ENCODE data around the gene MFAP3L. TPM values are rescaled to one million over a fixed set of nuclear protein-coding genes. Genes with fewer than 3 reads are reported as not detected.

Gene MFAP3L
- polyA plus RNA-seq, 1 experiment: 9.4 TPM

DNA sequence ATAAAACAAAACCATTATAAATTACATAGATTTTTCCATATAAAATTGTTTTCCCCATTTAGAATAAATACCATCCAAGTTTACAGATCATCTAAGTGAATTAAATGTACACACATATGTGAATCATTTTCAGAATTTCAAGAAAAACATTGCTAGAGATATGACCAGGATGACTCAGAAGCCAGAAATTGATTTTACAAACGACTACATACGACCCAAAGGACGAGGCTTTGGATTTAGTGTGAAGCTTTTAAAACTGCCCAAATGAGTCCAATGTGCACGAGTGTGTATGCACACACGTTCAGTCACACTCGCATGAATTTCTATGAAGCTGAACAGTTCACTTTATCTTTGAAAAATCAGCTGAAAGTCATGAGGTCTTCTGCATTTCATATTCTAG lies 37.9 kb downstream of the MFAP3L start:
- no peak for DNase-seq (ENCODE audit: low read depth)
- Histone ChIP-seq H3K27me3 (ENCODE audit: control insufficient read depth, insufficient read depth, low read length) (no peaks in the 10 kb centered on the region), H3K36me3 (ENCODE audit: control insufficient read depth, insufficient read depth, low read length) (no peaks in the 10 kb centered on the region), H3K4me3 (ENCODE audit: low read depth, low read length) (no peak overlapping the region)
- ChIA-PET POLR2A (no interaction called here), CTCF (interaction anchor here (0.7 to 1.1 kb wide), 2 partner anchors 19 to 197 kb away, joined by 3 read pairs; no protein-coding TSS in a partner anchor)
- TF ChIP-seq, protein P1, sequence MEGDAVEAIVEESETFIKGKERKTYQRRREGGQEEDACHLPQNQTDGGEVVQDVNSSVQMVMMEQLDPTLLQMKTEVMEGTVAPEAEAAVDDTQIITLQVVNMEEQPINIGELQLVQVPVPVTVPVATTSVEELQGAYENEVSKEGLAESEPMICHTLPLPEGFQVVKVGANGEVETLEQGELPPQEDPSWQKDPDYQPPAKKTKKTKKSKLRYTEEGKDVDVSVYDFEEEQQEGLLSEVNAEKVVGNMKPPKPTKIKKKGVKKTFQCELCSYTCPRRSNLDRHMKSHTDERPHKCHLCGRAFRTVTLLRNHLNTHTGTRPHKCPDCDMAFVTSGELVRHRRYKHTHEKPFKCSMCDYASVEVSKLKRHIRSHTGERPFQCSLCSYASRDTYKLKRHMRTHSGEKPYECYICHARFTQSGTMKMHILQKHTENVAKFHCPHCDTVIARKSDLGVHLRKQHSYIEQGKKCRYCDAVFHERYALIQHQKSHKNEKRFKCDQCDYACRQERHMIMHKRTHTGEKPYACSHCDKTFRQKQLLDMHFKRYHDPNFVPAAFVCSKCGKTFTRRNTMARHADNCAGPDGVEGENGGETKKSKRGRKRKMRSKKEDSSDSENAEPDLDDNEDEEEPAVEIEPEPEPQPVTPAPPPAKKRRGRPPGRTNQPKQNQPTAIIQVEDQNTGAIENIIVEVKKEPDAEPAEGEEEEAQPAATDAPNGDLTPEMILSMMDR (IDR thresholded peaks at IDR 0.05; ENCODE audit: insufficient read depth, low read depth, low read length): no peak

DNA sequence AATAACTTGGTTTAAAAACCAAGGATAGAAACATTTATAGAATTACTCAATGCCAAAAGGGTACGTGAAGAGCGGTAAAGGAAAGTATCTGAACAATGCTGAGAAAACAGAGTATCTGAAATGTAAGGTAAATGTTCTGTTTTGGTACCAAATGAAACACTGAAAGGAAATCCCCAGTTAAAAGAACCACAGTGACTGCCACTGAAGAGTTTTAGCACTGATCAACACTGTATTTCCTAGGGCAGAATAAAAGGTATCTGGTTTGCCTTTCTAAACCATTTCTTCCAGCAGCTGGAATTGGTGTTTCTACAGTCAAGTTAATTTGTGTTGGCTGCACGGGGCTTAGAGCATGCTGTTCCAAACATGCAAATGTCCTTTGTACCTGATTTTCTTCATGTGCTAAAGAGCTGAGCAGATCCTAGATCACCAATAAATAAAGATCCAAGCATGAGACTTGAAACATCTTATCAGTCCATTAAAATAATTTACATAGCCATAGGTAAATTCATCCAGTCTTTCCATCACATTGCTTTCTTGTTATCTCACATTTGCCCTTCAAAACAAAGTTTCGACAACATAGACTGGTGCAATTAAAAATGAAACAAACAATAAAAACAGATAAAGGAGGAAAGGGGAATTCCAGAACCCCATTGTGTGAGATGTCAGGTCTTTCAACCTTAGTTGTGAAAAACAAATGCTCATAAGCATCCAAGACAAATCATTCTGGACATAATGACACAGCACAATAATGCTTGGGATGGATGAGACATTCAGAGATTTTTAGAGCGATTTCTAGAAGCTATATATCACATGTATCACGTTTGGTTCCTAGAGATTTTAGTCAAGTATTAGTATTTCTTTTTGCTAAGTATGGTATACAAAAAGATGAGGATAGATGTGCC lies 38.6 kb downstream of the MFAP3L start:
- Histone ChIP-seq H3K4me3 (ENCODE audit: low read depth, low read length) (no peak overlapping the region), H3K27me3 (ENCODE audit: control insufficient read depth, insufficient read depth, low read length) (no peaks in the 10 kb centered on the region), H3K36me3 (ENCODE audit: control insufficient read depth, insufficient read depth, low read length) (no peaks in the 10 kb centered on the region)
- TF ChIP-seq, protein P1 (IDR thresholded peaks at IDR 0.05; ENCODE audit: insufficient read depth, low read depth, low read length): no peak
- POLR2A ChIA-PET: no interaction called here
- no peak for DNase-seq (ENCODE audit: low read depth)
- CTCF ChIA-PET: interaction anchor here (1.1 kb wide), 1 partner anchor 196 kb away, joined by 3 read pairs; no protein-coding TSS in a partner anchor

- no peak overlapping the region for H3K4me3 ChIP-seq (ENCODE audit: low read depth, low read length)
- no peaks in the 10 kb centered on the region for H3K27me3 ChIP-seq (ENCODE audit: control insufficient read depth, insufficient read depth, low read length)
- no peaks in the 10 kb centered on the region for H3K36me3 ChIP-seq (ENCODE audit: control insufficient read depth, insufficient read depth, low read length)
- CTCF ChIA-PET: interaction anchor here (0.9 to 1.2 kb wide), 2 partner anchors 18 to 33 kb away, joined by 3 read pairs; no protein-coding TSS in a partner anchor
- no peak for DNase-seq (ENCODE audit: low read depth)
- POLR2A ChIA-PET: no interaction called here
- TF ChIP-seq, protein P1 (IDR thresholded peaks at IDR 0.05; ENCODE audit: insufficient read depth, low read depth, low read length): no peak
Observed at GRCh38 chr4:169986369-169986768, 39.8 kb downstream of the MFAP3L start.

DNA sequence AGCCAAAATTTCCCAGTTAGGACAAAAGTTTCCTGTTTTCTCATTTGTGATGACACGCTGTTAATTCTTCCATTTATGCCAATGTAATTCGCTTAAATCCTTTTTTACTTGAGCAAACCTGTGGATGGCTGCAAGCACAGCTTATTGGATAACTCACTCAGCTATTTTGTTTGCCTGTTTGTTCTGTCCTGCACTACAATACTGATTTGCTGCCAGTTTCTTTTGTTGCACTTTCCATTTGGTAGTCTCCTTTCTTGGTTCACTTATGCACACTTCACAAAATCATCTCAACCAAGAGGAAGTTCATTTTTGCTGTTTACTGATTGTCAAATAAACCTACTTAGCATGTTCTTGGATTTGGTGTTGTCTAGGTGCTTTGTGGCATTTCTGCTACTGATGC lies 40.3 kb downstream of the MFAP3L start:
- TF ChIP-seq, protein P1 (IDR thresholded peaks at IDR 0.05; ENCODE audit: insufficient read depth, low read depth, low read length): no peak
- Histone ChIP-seq H3K36me3 (ENCODE audit: control insufficient read depth, insufficient read depth, low read length) (no peaks in the 10 kb centered on the region), H3K27me3 (ENCODE audit: control insufficient read depth, insufficient read depth, low read length) (no peaks in the 10 kb centered on the region), H3K4me3 (ENCODE audit: low read depth, low read length) (no peak overlapping the region)
- DNase-seq (ENCODE audit: low read depth): no peak
- ChIA-PET CTCF (interaction anchor here (0.9 to 1.4 kb wide), 4 partner anchors 8 to 86 kb away, joined by 3 to 5 read pairs (median 3); no protein-coding TSS in a partner anchor), POLR2A (no interaction called here)

DNA sequence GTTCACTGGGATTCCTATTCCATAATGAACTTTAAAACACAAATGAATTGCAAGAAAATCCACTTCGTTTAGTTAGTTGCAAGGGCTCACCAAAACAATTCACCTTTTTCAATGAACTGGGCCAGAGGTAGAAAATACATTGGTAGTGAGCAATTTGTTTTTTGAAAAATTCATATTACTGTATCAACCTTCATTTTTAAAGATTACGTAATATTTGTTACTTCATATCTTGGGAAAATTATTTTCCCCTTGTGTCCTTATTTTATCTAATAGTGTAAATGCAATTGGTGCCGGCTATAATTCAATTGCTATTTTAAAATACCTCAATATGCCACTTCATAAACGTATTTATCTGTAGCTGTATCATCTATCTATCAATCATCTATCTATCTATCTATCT lies 41.5 kb downstream of the MFAP3L start:
- ChIA-PET POLR2A (no interaction called here), CTCF (interaction anchor here (1.2 to 1.4 kb wide), 2 partner anchors 9 to 85 kb away, joined by 3 to 5 read pairs; no protein-coding TSS in a partner anchor)
- TF ChIP-seq, protein P1 (IDR thresholded peaks at IDR 0.05; ENCODE audit: insufficient read depth, low read depth, low read length): no peak
- DNase-seq (ENCODE audit: low read depth): no peak
- Histone ChIP-seq H3K4me3 (ENCODE audit: low read depth, low read length) (no peak overlapping the region), H3K36me3 (ENCODE audit: control insufficient read depth, insufficient read depth, low read length) (no peaks in the 10 kb centered on the region), H3K27me3 (ENCODE audit: control insufficient read depth, insufficient read depth, low read length) (no peaks in the 10 kb centered on the region)
